A549 (cell line): ENCODE measurements around the gene FRS3. TPM values are rescaled to one million over a fixed set of nuclear protein-coding genes. Genes with fewer than 3 reads are reported as not detected.

Experiments
- ATAC-seq, 2 experiments: fragments of 200-7000 bp in 1 of 2; fragments of >200 bp in 1 of 2; cut with Nextera tagmentation in 1 of 2; cut with Tn5 transposase in 1 of 2; 3 replicates each; pipeline versions ENCODE4 v1.8.0 to v1.9.1; 2018 to 2020; ENCODE audit warnings: mild to moderate bottlenecking in 1 of 2, moderate library complexity in 1 of 2
- CTCF ChIA-PET: fragments of 300-600 bp; sonication (Branson Sonifier 250); formaldehyde crosslinking; extraction: SDS; loops from one replicate; lab custom pipeline; 2021; ENCODE audit warnings: antibody characterized with exemption, inconsistent platforms; lab: Yijun Ruan, JAX
- POLR2A ChIA-PET: fragments of 350-600 bp; formaldehyde crosslinking; extraction: SDS; loops from one replicate; lab custom pipeline; 2021; ENCODE audit warnings: antibody characterized with exemption, inconsistent platforms; lab: Yijun Ruan, JAX
- DNase-seq, 2 experiments: peaks; one replicate each; pipeline versions ENCODE4 v3.0.0 to v3.0.0-alpha.2; 2011 to 2016; ENCODE audit warnings: low read depth in 1 of 2, low spot score in 1 of 2
- FAIRE-seq: peaks from 2 replicates; lab custom pipeline; 2011; peaks lifted over from hg19 to GRCh38; lab: Jason Lieb, UNC
- H3K27ac ChIP-seq, 2 experiments: fragments of >200 bp; sonication (Bioruptor Twin); formaldehyde crosslinking; 3 replicates each; pipeline ENCODE4 v1.5.1; 2016 to 2017
- H3K4me1 ChIP-seq: fragments of >200 bp; sonication (Bioruptor Twin); formaldehyde crosslinking; 3 replicates; pipeline ENCODE4 v1.6.1; 2016
- H3K4me2 ChIP-seq: fragments of >200 bp; sonication (Bioruptor Twin); formaldehyde crosslinking; 3 replicates; pipeline ENCODE4 v1.6.1; 2016
- H3K4me3 ChIP-seq: fragments of >200 bp; sonication (Bioruptor Twin); formaldehyde crosslinking; 3 replicates; pipeline ENCODE4 v1.5.1; 2016
- H3K9me3 ChIP-seq: fragments of >200 bp; sonication (Bioruptor Twin); formaldehyde crosslinking; 3 replicates; pipeline ENCODE4 v1.6.1; 2016
- HOXA7 ChIP-seq: fragments of 250-450 bp; sonication (Bioruptor Pico); IDR thresholded peaks from 2 replicates; pipeline ENCODE4 v1.5.0; 2020; ENCODE audit warnings: mild to moderate bottlenecking, moderate library complexity
- JUN ChIP-seq, 2 experiments: fragments of >200 bp; sonication (Bioruptor Twin); formaldehyde crosslinking; IDR thresholded peaks; 2 replicates in 1 of 2; 3 replicates in 1 of 2; pipeline ENCODE4 v1.6.1; 2016 to 2017
- POLR2A ChIP-seq: IDR thresholded peaks from 2 replicates; pipeline ENCODE4 v1.6.1; 2012; ENCODE audit warnings: mild to moderate bottlenecking, low read length
- POLR2AphosphoS2 ChIP-seq: conservative IDR thresholded peaks from 2 replicates; pipeline ENCODE4 v1.6.1; 2012; ENCODE audit warnings: low read length, improper control_type of control experiment, inconsistent platforms
- RAD21 ChIP-seq, 2 experiments: fragments of >200 bp in 1 of 2; sonication (Bioruptor Twin) in 1 of 2; formaldehyde crosslinking in 1 of 2; IDR thresholded peaks in 1 of 2; conservative IDR thresholded peaks in 1 of 2; 2 replicates in 1 of 2; 3 replicates in 1 of 2; pipeline ENCODE4 v1.6.1; 2012 to 2018; ENCODE audit warnings: inconsistent platforms in 1 of 2
- RCOR1 ChIP-seq: fragments of 150-350 bp; IDR thresholded peaks from 2 replicates; pipeline ENCODE4 v1.6.1; 2014; ENCODE audit warnings: antibody characterized with exemption, low read length, low read depth
- SMC3 ChIP-seq: fragments of >200 bp; sonication (Bioruptor Twin); formaldehyde crosslinking; IDR thresholded peaks from 3 replicates; pipeline ENCODE4 v1.6.1; 2018; ENCODE audit warnings: inconsistent platforms
- WGBS: methylation state at CpG from one replicate; pipeline ENCODE4 v1.1.6; 2017; ENCODE audit errors: missing lambda C conversion rate; 5-methylcytosine and 5-hydroxymethylcytosine counted together
- polyA plus RNA-seq, 4 experiments: library from polyadenylated mRNA; depleted of rRNA in 3 of 4; stranded (reverse); fragments of >200 nt; fragmentation: RNase III in 1 of 4; extraction: RNeasy Plus Mini Kit Qiagen cat#74134 plus additional on column Dnase treatment in 1 of 4; gene quantifications; 2 replicates in 3 of 4; 3 replicates in 1 of 4; pipeline ENCODE4 v1.2.3, GENCODE V29; 2011 to 2017
- TF ChIP-seq, protein P1 (sequence below): IDR thresholded peaks from 2 replicates; pipeline ENCODE4 v1.6.1; 2012
- TF ChIP-seq, protein P2 (sequence below): fragments of 250-450 bp; sonication (Bioruptor Pico); IDR thresholded peaks from 2 replicates; pipeline ENCODE4 v1.5.0; 2020; ENCODE audit warnings: low read depth, mild to moderate bottlenecking, moderate library complexity
- TF ChIP-seq, protein P3 (sequence below): fragments of >200 bp; sonication (Bioruptor Twin); formaldehyde crosslinking; IDR thresholded peaks from 3 replicates; pipeline ENCODE4 v1.5.1; 2016
- TF ChIP-seq, protein P4 (sequence below): fragments of >200 bp; sonication (Bioruptor Twin); formaldehyde crosslinking; IDR thresholded peaks from 2 replicates; pipeline ENCODE4 v1.6.1; 2016

FRS3 gene
- polyA plus RNA-seq, 2 of the 4 experiments (the other 2 are of a cell fraction), result 1.9 to 2.0 TPM

DNA sequence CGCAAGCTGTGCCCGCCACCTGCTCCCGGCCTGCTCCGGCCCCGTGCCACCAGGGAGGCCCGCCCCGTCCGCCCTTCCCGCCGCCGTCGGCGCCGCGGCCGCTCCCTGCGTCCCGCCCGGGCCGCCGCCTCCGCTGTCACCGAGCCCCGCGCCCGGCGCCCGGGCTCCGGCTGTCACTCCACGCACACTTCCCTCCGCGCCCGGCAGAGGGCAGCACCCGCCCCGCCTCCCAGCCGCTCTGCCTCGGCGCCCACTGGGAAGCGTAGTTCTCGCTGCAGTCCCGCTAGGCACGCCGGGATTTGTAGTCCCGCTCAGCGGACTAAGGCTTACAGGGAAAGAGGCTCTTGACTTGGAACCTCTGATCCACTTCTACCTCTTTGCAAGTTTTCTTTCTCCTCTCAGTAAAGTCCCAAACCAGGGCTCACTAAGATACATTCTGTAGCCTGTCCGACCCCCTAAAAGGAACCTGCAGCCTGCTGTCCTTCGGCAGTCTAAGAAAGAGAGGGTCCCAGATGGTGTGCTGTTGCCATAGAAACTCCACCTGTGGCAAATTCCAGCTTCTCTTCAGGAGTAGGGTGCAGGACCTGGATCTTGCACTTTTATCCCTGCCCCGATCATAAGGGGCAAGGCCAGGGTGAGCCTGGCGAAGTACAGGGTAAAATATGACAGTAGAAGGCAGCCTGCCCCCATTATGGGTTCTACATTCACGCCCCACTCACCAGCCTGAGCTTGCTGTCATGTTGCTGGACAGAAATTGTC lies 44.1 kb downstream of the FRS3 start, which contains the start of gene TFEB:
TFEB (minus strand) TSS at position 182 of the 759 bp plus-strand sequence. CDS start 44,395 bp downstream, outside the sequence.
- POLR2A ChIA-PET, result interaction anchor here (1.2 kb wide), 1 partner anchor 27 kb away, joined by 3 read pairs; no protein-coding TSS in a partner anchor
- DNase-seq (peak; percentile 77 to 86), FAIRE-seq (no peak), ATAC-seq (peak; percentile 63 to 72)
- TF ChIP-seq SMC3 (peak; percentile 80), POLR2AphosphoS2 (no peak), HOXA7 (CRISPR knock-in tag) (no peak), RAD21 (conservative IDR thresholded peaks at IDR 0.05 in 1 of 2, IDR thresholded peaks at IDR 0.05 in 1 of 2) (peak; percentile 37 to 59)
- TF ChIP-seq, protein P1, sequence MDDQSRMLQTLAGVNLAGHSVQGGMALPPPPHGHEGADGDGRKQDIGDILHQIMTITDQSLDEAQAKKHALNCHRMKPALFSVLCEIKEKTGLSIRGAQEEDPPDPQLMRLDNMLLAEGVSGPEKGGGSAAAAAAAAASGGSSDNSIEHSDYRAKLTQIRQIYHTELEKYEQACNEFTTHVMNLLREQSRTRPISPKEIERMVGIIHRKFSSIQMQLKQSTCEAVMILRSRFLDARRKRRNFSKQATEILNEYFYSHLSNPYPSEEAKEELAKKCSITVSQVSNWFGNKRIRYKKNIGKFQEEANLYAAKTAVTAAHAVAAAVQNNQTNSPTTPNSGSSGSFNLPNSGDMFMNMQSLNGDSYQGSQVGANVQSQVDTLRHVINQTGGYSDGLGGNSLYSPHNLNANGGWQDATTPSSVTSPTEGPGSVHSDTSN, result no peak
- TF ChIP-seq, protein P2, sequence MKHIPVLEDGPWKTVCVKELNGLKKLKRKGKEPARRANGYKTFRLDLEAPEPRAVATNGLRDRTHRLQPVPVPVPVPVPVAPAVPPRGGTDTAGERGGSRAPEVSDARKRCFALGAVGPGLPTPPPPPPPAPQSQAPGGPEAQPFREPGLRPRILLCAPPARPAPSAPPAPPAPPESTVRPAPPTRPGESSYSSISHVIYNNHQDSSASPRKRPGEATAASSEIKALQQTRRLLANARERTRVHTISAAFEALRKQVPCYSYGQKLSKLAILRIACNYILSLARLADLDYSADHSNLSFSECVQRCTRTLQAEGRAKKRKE (CRISPR knock-in tag), result no peak
- TF ChIP-seq, protein P3, sequence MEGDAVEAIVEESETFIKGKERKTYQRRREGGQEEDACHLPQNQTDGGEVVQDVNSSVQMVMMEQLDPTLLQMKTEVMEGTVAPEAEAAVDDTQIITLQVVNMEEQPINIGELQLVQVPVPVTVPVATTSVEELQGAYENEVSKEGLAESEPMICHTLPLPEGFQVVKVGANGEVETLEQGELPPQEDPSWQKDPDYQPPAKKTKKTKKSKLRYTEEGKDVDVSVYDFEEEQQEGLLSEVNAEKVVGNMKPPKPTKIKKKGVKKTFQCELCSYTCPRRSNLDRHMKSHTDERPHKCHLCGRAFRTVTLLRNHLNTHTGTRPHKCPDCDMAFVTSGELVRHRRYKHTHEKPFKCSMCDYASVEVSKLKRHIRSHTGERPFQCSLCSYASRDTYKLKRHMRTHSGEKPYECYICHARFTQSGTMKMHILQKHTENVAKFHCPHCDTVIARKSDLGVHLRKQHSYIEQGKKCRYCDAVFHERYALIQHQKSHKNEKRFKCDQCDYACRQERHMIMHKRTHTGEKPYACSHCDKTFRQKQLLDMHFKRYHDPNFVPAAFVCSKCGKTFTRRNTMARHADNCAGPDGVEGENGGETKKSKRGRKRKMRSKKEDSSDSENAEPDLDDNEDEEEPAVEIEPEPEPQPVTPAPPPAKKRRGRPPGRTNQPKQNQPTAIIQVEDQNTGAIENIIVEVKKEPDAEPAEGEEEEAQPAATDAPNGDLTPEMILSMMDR, result peak; percentile 81
- Histone ChIP-seq H3K27ac (peak within 1 kb of the TSS; percentile 95 to 99), H3K9me3 (no peaks in the 10 kb centered on the region), H3K4me1 (peaks cover 31% of the 10 kb centered on the region), H3K4me3 (peak within 1 kb of the TSS; percentile 90), H3K4me2 (peak within 1 kb of the TSS; percentile 100)
- CTCF ChIA-PET, result interaction anchor here (1.1 to 6.8 kb wide), 9 partner anchors 10 to 51 kb away, joined by 3 to 65 read pairs (median 9); no protein-coding TSS in a partner anchor
- WGBS, result 32% methylated on average over 5 of the region's 50 CpGs

GRCh38 chr6:41734666-41735426 lies 44.9 kb downstream of the FRS3 start:
- POLR2A ChIA-PET, result interaction anchor here (0.6 to 2.2 kb wide), 8 partner anchors 11 to 316 kb away, joined by 3 to 29 read pairs (median 5); partner anchors contain the start of genes PRICKLE4 and TOMM6
- FAIRE-seq, result no peak
- ATAC-seq, result peak; percentile 74
- Histone ChIP-seq H3K4me2 (peak overlapping the region; percentile 100), H3K4me1 (peaks cover 31% of the 10 kb centered on the region), H3K4me3 (peak overlapping the region; percentile 90), H3K27ac (peak overlapping the region; percentile 95 to 99), H3K9me3 (no peaks in the 10 kb centered on the region)
- 0% methylated on average over 1 of the region's 76 CpGs for WGBS
- no peak for TF ChIP-seq RCOR1
- TF ChIP-seq JUN (IDR thresholded peaks at IDR 0.05), result 0 out of 5 replicates have a peak, but pooled peaks of 1 of the 2 experiments have one; percentile 26
- CTCF ChIA-PET, result interaction anchor here (1.1 to 6.8 kb wide), 13 partner anchors 11 to 367 kb away, joined by 3 to 65 read pairs (median 9); no protein-coding TSS in a partner anchor
- peak; percentile 69 to 80 for DNase-seq

- 0% methylated on average over 2 of the region's 73 CpGs for whole genome bisulfite sequencing
- FAIRE-seq, result no peak
- Histone ChIP-seq H3K4me1 (peaks cover 31% of the 10 kb centered on the region), H3K9me3 (no peaks in the 10 kb centered on the region), H3K27ac (peak overlapping the region; percentile 95 to 99), H3K4me3 (peak overlapping the region; percentile 90), H3K4me2 (peak overlapping the region; percentile 100)
- CTCF ChIA-PET, result interaction anchor here (1.0 to 6.8 kb wide), 13 partner anchors 11 to 366 kb away, joined by 3 to 65 read pairs (median 4); no protein-coding TSS in a partner anchor
- POLR2A ChIA-PET, result interaction anchor here (0.6 to 2.2 kb wide), 8 partner anchors 10 to 317 kb away, joined by 3 to 29 read pairs (median 5); partner anchors contain the start of genes PRICKLE4 and TOMM6
- TF ChIP-seq RAD21 (conservative IDR thresholded peaks at IDR 0.05 in 1 of 2, IDR thresholded peaks at IDR 0.05 in 1 of 2), result 0 out of 5 replicates have a peak, but pooled peaks of 1 of the 2 experiments have one; percentile 16
- TF ChIP-seq POLR2A, result peak; percentile 8; the same call in 1 of the 2 replicates
- TF ChIP-seq, protein P4, sequence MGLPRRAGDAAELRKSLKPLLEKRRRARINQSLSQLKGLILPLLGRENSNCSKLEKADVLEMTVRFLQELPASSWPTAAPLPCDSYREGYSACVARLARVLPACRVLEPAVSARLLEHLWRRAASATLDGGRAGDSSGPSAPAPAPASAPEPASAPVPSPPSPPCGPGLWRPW, result no peak
- DNase-seq, result peak; percentile 75 to 85
- peak; percentile 72 to 91 for ATAC-seq
These were observed 45.7 kb downstream of the FRS3 start for GRCh38 chr6:41733707-41734665.
